Choroid plexus epithelial cell (primary cell): ENCODE data around the gene TIPARP.

Experiments used
- DNase-seq: peaks from one replicate; pipeline ENCODE4 v3.0.0-alpha.2; 2010; ENCODE audit warnings: low read depth
- H3K4me3 ChIP-seq: 2 replicates; pipeline ENCODE4 v1.5.1; 2011; ENCODE audit warnings: low read depth, mild to moderate bottlenecking, control low read depth, low read length, moderate library complexity
- TF ChIP-seq, protein P1 (sequence below): conservative IDR thresholded peaks from 2 replicates; pipeline ENCODE4 v1.5.1; 2011; ENCODE audit warnings: low read depth, mild to moderate bottlenecking, control low read depth, inconsistent platforms, low read length, moderate library complexity

Gene TIPARP

DNA sequence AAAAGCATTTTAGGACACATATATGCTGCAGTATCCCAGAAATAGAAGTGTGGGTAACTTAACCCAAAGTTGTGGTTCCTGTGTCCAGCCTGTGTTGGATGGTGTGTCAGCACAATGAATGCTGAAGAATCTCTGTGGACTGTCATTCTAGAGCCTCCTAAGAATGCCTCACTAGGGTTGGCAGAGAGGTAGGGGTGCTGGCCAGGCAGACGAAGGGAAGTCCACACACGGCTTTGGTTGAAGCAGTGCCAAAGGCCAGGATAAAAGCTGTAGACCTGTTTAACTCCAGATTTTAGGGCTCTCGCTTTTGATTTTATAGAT lies 43.7 kb upstream of the TIPARP start:
- H3K4me3 ChIP-seq = no peak overlapping the region
- DNase-seq = no peak
- TF ChIP-seq, protein P1, sequence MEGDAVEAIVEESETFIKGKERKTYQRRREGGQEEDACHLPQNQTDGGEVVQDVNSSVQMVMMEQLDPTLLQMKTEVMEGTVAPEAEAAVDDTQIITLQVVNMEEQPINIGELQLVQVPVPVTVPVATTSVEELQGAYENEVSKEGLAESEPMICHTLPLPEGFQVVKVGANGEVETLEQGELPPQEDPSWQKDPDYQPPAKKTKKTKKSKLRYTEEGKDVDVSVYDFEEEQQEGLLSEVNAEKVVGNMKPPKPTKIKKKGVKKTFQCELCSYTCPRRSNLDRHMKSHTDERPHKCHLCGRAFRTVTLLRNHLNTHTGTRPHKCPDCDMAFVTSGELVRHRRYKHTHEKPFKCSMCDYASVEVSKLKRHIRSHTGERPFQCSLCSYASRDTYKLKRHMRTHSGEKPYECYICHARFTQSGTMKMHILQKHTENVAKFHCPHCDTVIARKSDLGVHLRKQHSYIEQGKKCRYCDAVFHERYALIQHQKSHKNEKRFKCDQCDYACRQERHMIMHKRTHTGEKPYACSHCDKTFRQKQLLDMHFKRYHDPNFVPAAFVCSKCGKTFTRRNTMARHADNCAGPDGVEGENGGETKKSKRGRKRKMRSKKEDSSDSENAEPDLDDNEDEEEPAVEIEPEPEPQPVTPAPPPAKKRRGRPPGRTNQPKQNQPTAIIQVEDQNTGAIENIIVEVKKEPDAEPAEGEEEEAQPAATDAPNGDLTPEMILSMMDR = no peak

DNA sequence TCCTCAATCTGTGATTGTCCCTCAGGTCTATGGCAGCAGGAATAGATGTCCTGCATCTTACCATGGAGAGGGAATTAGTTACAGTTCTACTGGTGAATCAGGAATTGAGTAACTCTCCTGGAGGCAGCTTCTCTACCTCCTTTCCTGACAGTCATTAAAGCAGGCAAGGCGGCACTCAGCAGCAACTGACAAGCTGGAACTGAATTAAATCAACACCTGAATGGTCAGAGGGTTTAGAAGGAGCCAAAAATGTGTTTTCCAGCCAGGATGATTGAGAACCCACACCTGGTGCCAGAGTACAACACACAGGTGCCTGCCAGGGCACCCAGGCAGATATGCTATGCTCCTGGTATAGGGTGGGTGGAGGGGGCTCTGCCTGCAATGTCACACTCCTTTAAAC lies 43.1 kb upstream of the TIPARP start:
- H3K4me3 ChIP-seq = no peak overlapping the region
- TF ChIP-seq, protein P1 = no peak
- DNase-seq = no peak

DNA sequence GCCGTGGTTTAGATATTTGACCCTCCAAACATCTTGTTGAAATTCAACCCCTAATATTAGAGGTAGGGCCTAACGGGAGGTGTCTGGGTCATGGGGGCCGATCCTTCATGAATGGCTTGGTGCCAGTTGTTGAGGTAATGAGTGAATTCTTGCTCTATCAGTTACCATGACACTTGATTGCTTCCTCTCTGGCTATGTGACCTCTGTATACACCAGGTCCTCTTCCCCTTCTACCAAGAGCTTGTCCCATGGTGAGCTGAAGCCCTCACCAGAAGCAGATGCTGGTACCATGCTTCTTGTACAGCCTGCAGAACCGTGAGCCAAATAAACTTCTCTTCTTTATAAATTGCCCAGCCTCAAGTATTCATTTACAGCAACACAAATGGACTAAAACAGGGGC lies 41.8 kb upstream of the TIPARP start:
- TF ChIP-seq, protein P1 = no peak
- H3K4me3 ChIP-seq = no peak overlapping the region
- no peak for DNase-seq

DNA sequence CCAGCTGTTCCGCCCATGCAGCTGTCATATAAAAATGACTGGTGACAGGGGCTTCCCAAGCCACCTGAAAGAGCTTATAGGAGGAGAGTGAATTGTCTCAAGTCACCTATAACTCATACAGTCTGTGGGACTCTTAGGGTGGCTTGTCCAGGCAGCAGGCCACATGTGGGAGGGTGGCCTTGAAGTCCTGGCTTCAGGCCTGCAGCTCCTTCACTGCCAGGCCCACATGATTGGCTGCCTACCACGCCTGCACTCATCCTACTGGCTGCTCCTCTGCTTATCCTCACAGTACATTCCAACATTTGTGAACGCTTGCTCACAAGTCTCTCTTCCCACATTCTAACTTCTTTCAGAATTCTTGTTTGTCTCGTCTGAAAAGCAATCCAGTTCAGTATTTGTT lies 41.1 kb upstream of the TIPARP start:
- no peak overlapping the region for H3K4me3 ChIP-seq
- TF ChIP-seq, protein P1 = no peak
- peak; percentile 75 for DNase-seq

DNA sequence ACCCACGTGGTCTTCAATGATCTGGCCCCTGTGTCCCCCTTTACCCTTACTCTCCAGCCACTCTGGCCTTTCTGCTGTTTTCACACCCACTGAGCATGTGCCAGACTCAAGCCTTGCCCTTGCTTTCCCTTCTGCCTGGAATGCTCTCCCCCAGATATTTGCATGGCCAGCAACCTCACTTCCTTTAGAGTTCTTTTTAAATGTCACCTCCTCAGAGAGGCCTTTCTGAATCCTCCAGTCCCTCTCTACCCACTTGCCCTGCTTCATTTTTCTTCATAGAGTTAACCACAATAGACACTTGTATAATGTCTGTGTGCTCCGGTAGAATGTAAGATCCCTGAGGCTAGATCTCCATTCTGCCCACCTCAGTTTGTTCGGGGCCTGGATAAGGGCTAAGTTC lies 39.4 kb upstream of the TIPARP start:
- TF ChIP-seq, protein P1 = no peak
- DNase-seq = no peak
- H3K4me3 ChIP-seq = no peak overlapping the region

DNA sequence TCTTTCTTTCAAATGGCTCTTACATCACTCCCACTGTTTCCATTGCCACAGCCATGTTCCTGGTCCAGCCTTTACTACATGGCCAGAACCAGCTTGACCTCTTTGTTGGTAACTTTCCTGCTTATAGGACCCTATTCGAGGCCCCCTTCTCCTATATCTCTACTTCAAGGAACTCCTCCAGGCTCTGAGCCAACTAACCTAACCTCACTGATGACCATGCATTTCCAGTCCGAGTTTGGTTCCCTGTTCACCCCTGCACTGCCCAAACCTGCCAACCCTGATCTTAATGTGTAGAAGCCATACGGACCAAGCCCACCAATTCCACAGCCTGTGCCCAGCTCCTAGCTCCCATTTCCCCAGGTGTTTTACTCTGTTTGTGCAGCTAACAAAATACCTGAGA lies 38.4 kb upstream of the TIPARP start:
- no peak for DNase-seq
- H3K4me3 ChIP-seq = no peak overlapping the region
- TF ChIP-seq, protein P1 = no peak

DNA sequence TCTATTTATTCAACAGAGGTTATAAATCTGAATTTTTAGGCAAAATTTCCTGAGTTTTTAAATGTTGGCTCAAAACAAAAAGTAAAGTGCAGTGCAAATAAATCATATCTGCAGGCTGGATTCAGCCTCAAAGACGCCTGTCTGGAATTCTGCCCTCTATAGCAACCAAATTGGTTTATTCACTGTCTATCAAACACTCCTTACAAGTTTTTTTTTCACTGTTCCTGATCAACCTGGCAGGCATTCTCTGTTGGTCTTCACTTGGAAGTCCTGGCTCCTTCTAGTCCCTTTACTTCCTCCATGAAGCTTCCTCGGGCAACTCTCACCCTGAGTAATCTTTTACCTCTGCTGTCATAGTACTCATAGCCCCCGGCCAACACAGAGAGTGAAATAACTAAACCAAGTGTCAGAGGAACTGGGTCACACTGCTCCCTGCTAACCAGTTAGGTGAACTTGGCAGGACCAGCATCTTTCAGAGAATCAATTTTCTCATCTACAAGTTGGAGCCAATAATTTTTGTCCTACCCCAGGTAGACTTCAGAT lies 36.8 kb upstream of the TIPARP start:
- DNase-seq = no peak
- no peak overlapping the region for H3K4me3 ChIP-seq
- TF ChIP-seq, protein P1 = no peak
